HG02610 (cell line): ENCODE measurements around the gene GRAMD2B.

Experiments used
- ATAC-seq: cut with Tn5 transposase; IDR thresholded peaks from one replicate; pipeline ENCODE4 v1.9.1; 2021; ENCODE audit warnings: mild to moderate bottlenecking, moderate library complexity; ENCODE audit not compliant: unreplicated experiment

Gene GRAMD2B

GRCh38 chr5:126531543-126532120, 108.4 kb downstream of the GRAMD2B start:
- ATAC-seq, result no peak

DNA sequence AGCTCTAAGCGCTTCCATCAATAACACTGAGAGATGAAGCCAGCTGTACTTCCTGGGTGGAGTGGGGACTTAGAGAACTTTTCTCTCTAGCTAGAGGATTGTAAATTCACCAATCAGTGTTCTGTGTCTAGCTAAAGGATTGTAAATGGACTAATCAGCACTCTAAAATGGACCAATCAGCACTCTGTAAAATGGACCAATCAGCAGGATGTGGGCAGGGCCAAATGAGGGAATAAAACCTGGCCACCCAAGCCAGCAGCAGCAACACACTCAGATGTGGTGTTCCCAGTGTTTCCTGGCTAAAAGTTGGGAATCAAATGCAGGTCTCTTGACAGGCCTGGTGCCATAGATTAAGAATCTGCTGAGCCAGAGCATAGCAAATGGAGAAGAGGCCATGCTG, 111.3 kb downstream of the GRAMD2B start:
- no peak for ATAC-seq

GRCh38 chr5:126535856-126536545, 112.8 kb downstream of the GRAMD2B start:
- no peak for ATAC-seq

- ATAC-seq, result no peak
Observed at GRCh38 chr5:126536874-126537273, 113.7 kb downstream of the GRAMD2B start.

DNA sequence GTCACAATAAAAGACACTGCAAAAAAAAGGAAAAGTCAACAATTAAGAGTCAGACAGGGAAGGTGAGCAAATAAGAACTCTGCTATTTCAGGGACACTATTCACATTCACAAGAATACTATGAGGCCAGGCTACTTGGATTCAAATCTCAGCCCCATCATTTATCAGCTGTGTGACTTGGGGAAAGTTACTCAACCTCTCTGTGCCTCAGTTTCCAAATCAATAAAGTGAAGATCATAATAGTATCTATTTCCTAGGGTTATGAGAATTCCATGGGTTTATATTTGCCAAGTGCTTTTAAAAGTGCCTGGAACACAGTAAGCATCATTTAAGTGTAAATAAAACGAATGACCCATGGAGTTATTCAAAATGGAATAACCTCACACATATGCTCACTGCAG, 115.4 kb downstream of the GRAMD2B start:
- ATAC-seq, result no peak

DNA sequence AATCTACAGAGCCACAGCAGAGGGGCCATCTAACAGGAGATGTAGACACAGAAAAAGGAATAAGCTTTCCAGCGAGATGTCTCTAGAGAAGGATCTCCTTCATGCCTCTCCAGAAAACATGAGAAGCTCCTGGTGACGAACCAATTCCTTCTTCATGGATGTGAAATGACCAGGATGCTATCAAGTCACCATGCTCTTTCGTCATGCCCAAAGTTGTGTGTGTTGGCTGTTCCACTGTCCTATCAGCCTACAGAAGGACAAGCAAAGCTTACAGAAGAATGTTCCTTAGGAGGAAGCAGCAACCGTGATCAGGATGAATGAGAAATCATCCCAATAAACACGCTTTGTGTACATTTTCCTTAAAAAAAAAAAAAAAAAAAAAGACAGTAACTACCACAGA, 117.4 kb downstream of the GRAMD2B start:
- no peak for ATAC-seq

GRCh38 chr5:126542441-126542840, 119.2 kb downstream of the GRAMD2B start:
- no peak for ATAC-seq

DNA sequence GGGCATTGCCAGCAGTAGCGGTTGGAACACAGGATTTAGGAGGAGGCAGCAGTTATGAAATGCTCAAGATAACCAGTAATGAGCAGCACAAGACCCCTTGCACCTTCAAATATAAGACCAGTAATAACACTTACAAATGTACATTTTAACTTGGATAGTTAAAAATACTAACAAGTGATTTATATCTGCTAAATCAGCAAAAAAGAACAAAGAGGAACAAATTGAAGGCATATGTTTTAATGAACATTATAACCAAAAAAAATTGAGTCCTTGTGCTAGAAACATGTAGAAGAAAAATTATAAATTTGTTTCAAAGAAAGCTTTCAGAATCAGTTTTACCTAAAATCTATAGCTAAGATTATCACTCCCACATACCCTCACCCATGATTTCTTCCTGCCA, 119.8 kb downstream of the GRAMD2B start:
- no peak for ATAC-seq

DNA sequence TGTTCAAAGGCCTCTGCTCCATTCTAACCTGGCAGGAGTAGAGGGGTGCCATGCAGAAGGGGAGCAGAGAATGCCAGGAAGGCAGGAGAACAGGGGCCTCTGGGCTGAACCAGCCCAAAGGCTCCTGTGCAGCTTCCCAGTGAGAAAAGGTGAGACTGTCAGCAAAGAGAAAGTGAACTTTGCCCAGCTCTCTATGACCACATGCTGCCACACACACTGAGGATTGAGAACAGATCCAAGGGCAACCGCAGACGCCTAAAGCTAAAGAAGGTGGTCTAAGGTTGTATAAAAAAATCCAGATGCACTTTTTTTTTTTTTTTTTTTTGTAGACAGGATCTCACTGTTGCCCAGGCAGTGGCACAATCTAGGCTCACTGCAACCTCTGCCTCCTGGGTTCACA, 120.5 kb downstream of the GRAMD2B start:
- no peak for ATAC-seq
